K562 (cell line): Measurements from ENCODE around the gene HLCS. TPM values are rescaled to one million over a fixed set of nuclear protein-coding genes. Genes with fewer than 3 reads are reported as not detected.
A peak's percentile ranks its signal among the peaks of the same experiment; 100 is the strongest.

Source experiments
- BRCA1 ChIP-seq, 2 experiments: fragments of 450-650 bp in 1 of 2; sonication (generic) in 1 of 2; formaldehyde crosslinking in 1 of 2; IDR thresholded peaks; 2 replicates each; pipeline versions ENCODE4 v1.5.0 to v1.6.1; 2017 to 2020; ENCODE audit warnings: mild to moderate bottlenecking in 1 of 2, missing genetic modification reagents in 1 of 2
- CBX2 ChIP-seq: fragments of 200-600 bp; sonication (generic); IDR thresholded peaks from one replicate; pipeline ENCODE4 v1.6.1; 2012; ENCODE audit warnings: mild to moderate bottlenecking, low read length, inconsistent platforms; ENCODE audit not compliant: insufficient read depth, poor library complexity, severe bottlenecking
- DDX20 ChIP-seq: fragments of 450-650 bp; IDR thresholded peaks from 2 replicates; pipeline ENCODE4 v1.6.1; 2016; ENCODE audit warnings: missing genetic modification characterization, low read depth, mild to moderate bottlenecking, missing compliant biosample characterization, moderate library complexity
- FOS ChIP-seq: IDR thresholded peaks from 3 replicates; pipeline ENCODE4 v1.6.1; 2011; ENCODE audit not compliant: insufficient read length; ENCODE audit errors: extremely low read depth
- GABPB2 ChIP-seq: fragments of 250-450 bp; sonication (Bioruptor Pico); conservative IDR thresholded peaks from 2 replicates; pipeline ENCODE4 v1.5.1; 2021; ENCODE audit warnings: mild to moderate bottlenecking
- KDM1A ChIP-seq, 2 experiments: fragments of 450-650 bp; IDR thresholded peaks; 2 replicates each; pipeline ENCODE4 v1.6.1; 2016; ENCODE audit warnings: mild to moderate bottlenecking in 2 of 2
- LARP7 ChIP-seq: fragments of 450-650 bp; IDR thresholded peaks from 2 replicates; pipeline ENCODE4 v1.6.1; 2016
- NELFE ChIP-seq: IDR thresholded peaks from 2 replicates; pipeline ENCODE4 v1.6.1; 2011; ENCODE audit warnings: mild to moderate bottlenecking; ENCODE audit not compliant: insufficient read depth, insufficient read length
- NONO ChIP-seq, 2 experiments: fragments of 200-400 bp in 1 of 2; fragments of 450-650 bp in 1 of 2; formaldehyde crosslinking in 1 of 2; IDR thresholded peaks; 2 replicates each; pipeline ENCODE4 v1.6.1; 2017; ENCODE audit warnings: low read depth in 2 of 2, mild to moderate bottlenecking in 2 of 2, moderate library complexity in 2 of 2, low read length in 1 of 2
- ZNF124 ChIP-seq: sonication (generic); formaldehyde crosslinking; IDR thresholded peaks from 2 replicates; pipeline ENCODE4 v1.8.1; 2022; ENCODE audit warnings: missing genetic modification reagents
- ZNF282 ChIP-seq: sonication (generic); formaldehyde crosslinking; IDR thresholded peaks from 2 replicates; pipeline ENCODE4 v1.8.1; 2023; ENCODE audit warnings: missing genetic modification reagents
- ZNF76 ChIP-seq: fragments of 250-450 bp; sonication (Bioruptor Pico); IDR thresholded peaks from 2 replicates; pipeline ENCODE4 v1.4.0; 2020; ENCODE audit warnings: mild to moderate bottlenecking, moderate library complexity, borderline replicate concordance
- ZNF766 ChIP-seq: fragments of 200-800 bp; sonication (Bioruptor generic); conservative IDR thresholded peaks from 2 replicates; pipeline ENCODE4 v1.6.1; 2016; ENCODE audit warnings: missing genetic modification characterization, missing compliant biosample characterization
- polyA plus RNA-seq, 8 experiments: library from polyadenylated mRNA; depleted of rRNA in 4 of 8; stranded (reverse) in 5 of 8; unstranded in 3 of 8; fragments of >200 nt; fragmentation: Nextera tagmentation in 2 of 8; fragmentation: Illumina TruSeq in 1 of 8; extraction: Ambion mirVana in 2 of 8; extraction: Trizol in 1 of 8; gene quantifications; 2 replicates each; pipeline versions ENCODE4 v1.2.1 to v1.2.3, GENCODE V29; 2011 to 2014; ENCODE audit warnings: inconsistent platforms in 1 of 8, missing spikeins in 1 of 8
- total RNA-seq, 7 experiments: library from RNA; depleted of rRNA in 6 of 7; stranded (reverse); fragments of >200 nt in 6 of 7; fragmentation: Illumina TruSeq in 2 of 7; extraction: Trizol in 2 of 7; gene quantifications; 2 replicates each; pipeline versions ENCODE4 v1.2.1 to v1.2.3, GENCODE V29; 2011 to 2021; ENCODE audit warnings: low replicate concordance in 1 of 7
- TF ChIP-seq, protein P1 (sequence below): fragments of 250-450 bp; sonication (Bioruptor Pico); IDR thresholded peaks from 2 replicates; pipeline ENCODE4 v1.4.0; 2020
- TF ChIP-seq, protein P2 (sequence below): sonication (generic); formaldehyde crosslinking; IDR thresholded peaks from 2 replicates; pipeline ENCODE4 v1.8.1; 2022; ENCODE audit warnings: missing genetic modification reagents

The HLCS gene
- total and polyA plus RNA-seq, 9 of the 15 experiments (the other 6 are each of a cell fraction or from before 2014, with no cell fraction given) = 3.0 to 21.5 (median 17.1) TPM

DNA sequence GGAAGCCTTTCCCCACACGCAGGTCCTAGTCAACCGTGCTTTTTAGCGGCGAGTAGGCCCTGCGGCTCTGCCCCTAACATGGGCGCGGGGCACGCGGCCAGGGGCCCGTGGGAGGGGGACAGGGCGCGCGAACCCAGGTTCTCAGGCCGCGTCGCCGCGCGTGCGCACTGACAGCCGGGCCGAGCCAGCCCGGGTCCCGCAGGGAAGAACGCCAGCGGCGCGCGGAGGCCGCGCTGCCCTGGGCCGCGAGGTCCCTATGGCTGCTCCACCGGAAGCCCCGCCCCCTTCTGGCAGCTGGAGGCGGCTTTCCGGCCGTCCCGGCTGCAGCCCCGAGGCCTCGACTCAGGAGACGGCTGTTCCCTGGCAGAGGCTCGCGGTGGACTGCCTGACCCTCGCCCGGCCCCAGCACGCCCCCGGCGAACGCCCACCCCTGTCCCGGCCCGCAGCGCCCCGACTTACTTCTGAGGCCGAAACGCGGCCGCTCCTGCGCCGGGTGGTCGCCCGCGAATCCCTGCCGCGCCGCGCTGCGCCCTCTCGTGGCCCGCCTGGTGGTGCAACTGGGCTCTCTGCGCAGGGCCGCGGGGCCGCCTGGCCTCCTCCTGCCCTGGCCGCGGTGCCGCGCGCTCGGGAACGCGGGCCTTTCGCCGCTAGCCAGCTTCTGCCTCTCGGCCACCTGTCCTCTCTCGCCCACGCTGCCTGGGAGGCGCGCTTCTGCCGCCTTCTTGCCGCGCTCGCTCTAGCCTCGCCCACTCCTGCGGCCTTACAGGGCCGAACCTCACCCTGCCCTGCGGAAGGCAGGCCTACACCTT, 23.4 kb upstream of the HLCS start (continued):
- no peak for TF ChIP-seq BRCA1 (IDR thresholded peaks at IDR 0.05)
- peak; percentile 54; the same call in 1 of the 2 replicates for TF ChIP-seq BRCA1 (CRISPR knock-in tag; IDR thresholded peaks at IDR 0.05)
- TF ChIP-seq ZNF282 = peak; percentile 94
- no peak for TF ChIP-seq KDM1A (IDR thresholded peaks at IDR 0.05)
- TF ChIP-seq ZNF124 (CRISPR knock-in tag) = peak; percentile 92
- peak; percentile 12; the same call in 1 of the 2 replicates for TF ChIP-seq ZNF76
- no peak for TF ChIP-seq FOS
- TF ChIP-seq CBX2 = no peak
- TF ChIP-seq, protein P1, sequence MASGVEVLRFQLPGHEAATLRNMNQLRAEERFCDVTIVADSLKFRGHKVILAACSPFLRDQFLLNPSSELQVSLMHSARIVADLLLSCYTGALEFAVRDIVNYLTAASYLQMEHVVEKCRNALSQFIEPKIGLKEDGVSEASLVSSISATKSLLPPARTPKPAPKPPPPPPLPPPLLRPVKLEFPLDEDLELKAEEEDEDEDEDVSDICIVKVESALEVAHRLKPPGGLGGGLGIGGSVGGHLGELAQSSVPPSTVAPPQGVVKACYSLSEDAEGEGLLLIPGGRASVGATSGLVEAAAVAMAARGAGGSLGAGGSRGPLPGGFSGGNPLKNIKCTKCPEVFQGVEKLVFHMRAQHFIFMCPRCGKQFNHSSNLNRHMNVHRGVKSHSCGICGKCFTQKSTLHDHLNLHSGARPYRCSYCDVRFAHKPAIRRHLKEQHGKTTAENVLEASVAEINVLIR (CRISPR knock-in tag) = no peak
- TF ChIP-seq NELFE = no peak
- TF ChIP-seq LARP7 = no peak
- no peak; the same call in 1 of the 2 replicates for TF ChIP-seq GABPB2 (CRISPR knock-in tag)
- TF ChIP-seq ZNF766 (CRISPR knock-in tag) = peak; percentile 60; the same call in 1 of the 2 replicates
- peak; percentile 65 to 85 for TF ChIP-seq NONO (IDR thresholded peaks at IDR 0.05; ENCODE audit: low read depth in 2 of 2, low read length in 1 of 2)
- TF ChIP-seq, protein P2, sequence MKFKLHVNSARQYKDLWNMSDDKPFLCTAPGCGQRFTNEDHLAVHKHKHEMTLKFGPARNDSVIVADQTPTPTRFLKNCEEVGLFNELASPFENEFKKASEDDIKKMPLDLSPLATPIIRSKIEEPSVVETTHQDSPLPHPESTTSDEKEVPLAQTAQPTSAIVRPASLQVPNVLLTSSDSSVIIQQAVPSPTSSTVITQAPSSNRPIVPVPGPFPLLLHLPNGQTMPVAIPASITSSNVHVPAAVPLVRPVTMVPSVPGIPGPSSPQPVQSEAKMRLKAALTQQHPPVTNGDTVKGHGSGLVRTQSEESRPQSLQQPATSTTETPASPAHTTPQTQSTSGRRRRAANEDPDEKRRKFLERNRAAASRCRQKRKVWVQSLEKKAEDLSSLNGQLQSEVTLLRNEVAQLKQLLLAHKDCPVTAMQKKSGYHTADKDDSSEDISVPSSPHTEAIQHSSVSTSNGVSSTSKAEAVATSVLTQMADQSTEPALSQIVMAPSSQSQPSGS (CRISPR knock-in tag) = peak; percentile 87
- TF ChIP-seq DDX20 (tag) = no peak
